DOHH2 (cell line): Measurements from ENCODE around the gene CYP2C8.

Experiments used
- H3F3A ChIP-seq: fragments of 200-600 bp; sonication (generic), shearing (Covaris generic); 2 replicates; pipeline ENCODE4 v1.6.0; 2016; ENCODE audit warnings: antibody characterized with exemption, mild to moderate bottlenecking; ENCODE audit not compliant: control insufficient read depth, insufficient read depth
- H3K27ac ChIP-seq: fragments of 200-600 bp; sonication (generic); 2 replicates; pipeline ENCODE4 v1.5.1; 2014; ENCODE audit warnings: low read depth, mild to moderate bottlenecking, low read length, moderate library complexity
- H3K27me3 ChIP-seq: fragments of 200-600 bp; sonication (generic); 2 replicates; pipeline ENCODE4 v1.6.1; 2014; ENCODE audit warnings: mild to moderate bottlenecking, low read length, mixed read lengths; ENCODE audit not compliant: control insufficient read depth
- H3K36me3 ChIP-seq: fragments of 200-600 bp; sonication (generic); 2 replicates; pipeline ENCODE4 v1.6.1; 2014; ENCODE audit warnings: mild to moderate bottlenecking, low read length, moderate library complexity, mixed read lengths; ENCODE audit not compliant: control insufficient read depth
- H3K4me1 ChIP-seq: fragments of 200-600 bp; sonication (generic); 2 replicates; pipeline ENCODE4 v1.6.1; 2014; ENCODE audit warnings: mild to moderate bottlenecking, low read length, mixed read lengths; ENCODE audit not compliant: control insufficient read depth
- H3K4me2 ChIP-seq: fragments of 200-600 bp; sonication (generic); 2 replicates; pipeline ENCODE4 v1.6.0; 2014; ENCODE audit warnings: mild to moderate bottlenecking, low read length, moderate library complexity
- H3K4me3 ChIP-seq: fragments of 200-600 bp; sonication (generic); 2 replicates; pipeline ENCODE4 v1.5.1; 2014; ENCODE audit warnings: mild to moderate bottlenecking, low read length, mixed read lengths
- H3K79me2 ChIP-seq: fragments of 200-600 bp; sonication (generic); 2 replicates; pipeline ENCODE4 v1.6.1; 2014; ENCODE audit warnings: mild to moderate bottlenecking, low read length, mixed read lengths; ENCODE audit not compliant: control insufficient read depth
- H3K9me2 ChIP-seq: fragments of 200-600 bp; sonication (generic); replicated peaks from 2 replicates; pipeline ENCODE4 v1.6.1; 2014; ENCODE audit warnings: mild to moderate bottlenecking, low read length, mixed read lengths; ENCODE audit not compliant: control insufficient read depth
- H3K9me3 ChIP-seq: fragments of 200-600 bp; sonication (generic); 2 replicates; pipeline ENCODE4 v1.6.1; 2014; ENCODE audit warnings: antibody characterized with exemption, low read length, mixed read lengths; ENCODE audit not compliant: control insufficient read depth, insufficient read depth
- H4K20me1 ChIP-seq: fragments of 200-600 bp; sonication (generic); 2 replicates; pipeline ENCODE4 v1.6.0; 2014; ENCODE audit warnings: low read depth, mild to moderate bottlenecking, antibody characterized with exemption, low read length, moderate library complexity; ENCODE audit not compliant: control insufficient read depth, insufficient read depth
- CTCF ChIP-seq: fragments of 200-600 bp; sonication (generic); IDR thresholded peaks from one replicate; pipeline ENCODE4 v1.5.1; 2014; ENCODE audit warnings: antibody characterized with exemption, mild to moderate bottlenecking, low read depth, low read length; ENCODE audit not compliant: poor library complexity, severe bottlenecking
- EZH2phosphoT487 ChIP-seq: fragments of 200-600 bp; sonication (generic); IDR thresholded peaks from 2 replicates; pipeline ENCODE4 v1.6.1; 2017; ENCODE audit warnings: borderline replicate concordance, mild to moderate bottlenecking, antibody characterized with exemption, low read length, moderate library complexity, mixed read lengths

The CYP2C8 gene

DNA sequence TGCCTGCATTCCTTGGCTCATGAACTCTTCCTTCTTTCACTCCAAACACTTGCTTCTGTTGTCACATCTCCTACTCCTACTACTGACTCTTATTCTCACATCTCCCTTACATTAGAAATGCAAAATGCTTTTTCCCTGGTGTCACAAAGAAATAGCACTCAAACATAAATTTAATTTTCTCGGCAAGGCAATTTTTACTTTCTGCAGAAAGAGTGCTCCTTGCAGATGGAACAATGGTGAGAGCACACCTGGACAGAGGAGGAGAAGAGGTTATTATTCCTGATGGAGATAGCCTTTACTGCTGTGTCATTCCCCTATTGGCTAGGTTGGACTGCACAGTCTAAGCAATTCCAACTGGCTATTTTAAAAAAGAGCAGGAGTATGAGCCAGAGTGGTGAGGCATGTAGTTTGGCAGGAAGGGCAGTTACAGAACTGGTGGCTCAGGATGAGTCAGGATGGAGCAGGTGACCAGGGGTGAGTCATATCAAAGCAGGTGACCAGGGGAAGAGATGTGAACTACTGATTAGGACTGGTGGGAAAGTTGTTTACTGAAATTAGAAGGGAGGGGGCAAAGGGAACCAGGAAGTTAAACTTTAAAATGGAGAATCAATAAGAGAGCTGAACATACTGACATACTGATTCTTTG is 77.9 kb downstream of the CYP2C8 start:
- Histone ChIP-seq H3K4me1 (no peaks in the 10 kb centered on the region), H3K79me2 (no peaks in the 10 kb centered on the region), H3F3A (no peaks in the 10 kb centered on the region), H3K36me3 (no peaks in the 10 kb centered on the region), H3K9me2 (no peaks in the 10 kb centered on the region), H3K4me3 (no peak overlapping the region), H3K9me3 (peaks cover 10% of the 10 kb centered on the region; the same call in 1 of the 2 replicates), H3K27me3 (no peaks in the 10 kb centered on the region), H3K27ac (no peak overlapping the region), H4K20me1 (no peaks in the 10 kb centered on the region), H3K4me2 (no peak overlapping the region)
- TF ChIP-seq EZH2phosphoT487: no peak
- TF ChIP-seq CTCF: no peak

GRCh38 chr10:94989192-94989591 is 80.1 kb downstream of the CYP2C8 start:
- H3K36me3 ChIP-seq: no peaks in the 10 kb centered on the region
- no peaks in the 10 kb centered on the region for H4K20me1 ChIP-seq
- no peak overlapping the region for H3K4me2 ChIP-seq
- TF ChIP-seq EZH2phosphoT487 (no peak), CTCF (no peak)
- no peaks in the 10 kb centered on the region for H3F3A ChIP-seq
- no peaks in the 10 kb centered on the region for H3K4me1 ChIP-seq
- H3K27me3 ChIP-seq: no peaks in the 10 kb centered on the region
- no peak overlapping the region for H3K27ac ChIP-seq
- H3K4me3 ChIP-seq: no peak overlapping the region
- H3K9me2 ChIP-seq: no peaks in the 10 kb centered on the region
- peaks cover 10% of the 10 kb centered on the region; the same call in 1 of the 2 replicates for H3K9me3 ChIP-seq
- no peaks in the 10 kb centered on the region for H3K79me2 ChIP-seq
